ENCODE data around the gene RASSF8.

DNA sequence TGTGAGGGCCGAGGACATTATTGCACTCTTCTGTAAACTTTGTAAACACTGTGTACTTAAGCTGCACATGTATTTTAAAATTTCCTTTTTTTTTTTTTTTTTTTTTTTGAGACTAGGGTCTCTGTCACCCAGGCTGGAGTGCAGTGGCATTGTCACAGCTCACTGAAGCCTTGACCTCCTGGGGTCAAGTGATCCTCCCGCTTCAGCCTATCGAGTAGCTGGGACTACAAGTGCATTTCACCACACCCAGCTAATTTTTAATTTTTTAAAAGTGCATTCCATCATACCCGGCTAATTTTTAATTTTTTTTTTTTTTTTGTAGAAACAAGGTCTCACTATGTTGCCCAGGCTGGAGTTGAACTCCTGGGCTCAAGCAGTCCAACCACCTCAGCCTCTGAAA, 42.4 kb downstream of the RASSF8 start:
- TF ChIP-seq, protein P1, sequence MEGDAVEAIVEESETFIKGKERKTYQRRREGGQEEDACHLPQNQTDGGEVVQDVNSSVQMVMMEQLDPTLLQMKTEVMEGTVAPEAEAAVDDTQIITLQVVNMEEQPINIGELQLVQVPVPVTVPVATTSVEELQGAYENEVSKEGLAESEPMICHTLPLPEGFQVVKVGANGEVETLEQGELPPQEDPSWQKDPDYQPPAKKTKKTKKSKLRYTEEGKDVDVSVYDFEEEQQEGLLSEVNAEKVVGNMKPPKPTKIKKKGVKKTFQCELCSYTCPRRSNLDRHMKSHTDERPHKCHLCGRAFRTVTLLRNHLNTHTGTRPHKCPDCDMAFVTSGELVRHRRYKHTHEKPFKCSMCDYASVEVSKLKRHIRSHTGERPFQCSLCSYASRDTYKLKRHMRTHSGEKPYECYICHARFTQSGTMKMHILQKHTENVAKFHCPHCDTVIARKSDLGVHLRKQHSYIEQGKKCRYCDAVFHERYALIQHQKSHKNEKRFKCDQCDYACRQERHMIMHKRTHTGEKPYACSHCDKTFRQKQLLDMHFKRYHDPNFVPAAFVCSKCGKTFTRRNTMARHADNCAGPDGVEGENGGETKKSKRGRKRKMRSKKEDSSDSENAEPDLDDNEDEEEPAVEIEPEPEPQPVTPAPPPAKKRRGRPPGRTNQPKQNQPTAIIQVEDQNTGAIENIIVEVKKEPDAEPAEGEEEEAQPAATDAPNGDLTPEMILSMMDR (IDR thresholded peaks at IDR 0.05; ENCODE audit: low read depth, low read length), result no peak
- TF ChIP-seq EZH2phosphoT487 (IDR thresholded peaks at IDR 0.05; ENCODE audit: low read depth), result no peak
